Measurements from ENCODE around the gene GRB10.

Gene GRB10

GRCh38 chr7:50825465-50825864 is 42.8 kb upstream of the GRB10 start:
- Mint-ChIP-seq H3K36me3 (ENCODE audit: low read depth) (no peaks in the 10 kb centered on the region), H3K9me3 (no peaks in the 10 kb centered on the region), H3K4me1 (peaks cover 22% of the 10 kb centered on the region), H3K4me3 (no peak overlapping the region), H3K27ac (no peak overlapping the region), H3K27me3 (ENCODE audit: low read depth, poor library complexity) (peaks cover 10% of the 10 kb centered on the region)
- no peak for DNase-seq
- no peak for TF ChIP-seq CTCF (IDR thresholded peaks at IDR 0.05)

GRCh38 chr7:50824882-50825281 is 42.2 kb upstream of the GRB10 start:
- Mint-ChIP-seq H3K9me3 (no peaks in the 10 kb centered on the region), H3K4me1 (peaks cover 22% of the 10 kb centered on the region), H3K27me3 (ENCODE audit: low read depth, poor library complexity) (peaks cover 10% of the 10 kb centered on the region), H3K27ac (no peak overlapping the region), H3K4me3 (no peak overlapping the region), H3K36me3 (ENCODE audit: low read depth) (no peaks in the 10 kb centered on the region)
- DNase-seq = peak; percentile 14
- TF ChIP-seq CTCF (IDR thresholded peaks at IDR 0.05) = no peak

GRCh38 chr7:50822706-50823105 is 40.0 kb upstream of the GRB10 start:
- no peak overlapping the region for H3K4me3 Mint-ChIP-seq
- H3K4me1 Mint-ChIP-seq = peaks cover 22% of the 10 kb centered on the region
- H3K9me3 Mint-ChIP-seq = no peaks in the 10 kb centered on the region
- DNase-seq = no peak
- TF ChIP-seq CTCF (IDR thresholded peaks at IDR 0.05) = no peak
- peaks cover 9% of the 10 kb centered on the region for H3K27me3 Mint-ChIP-seq (ENCODE audit: low read depth, poor library complexity)
- H3K36me3 Mint-ChIP-seq (ENCODE audit: low read depth) = no peaks in the 10 kb centered on the region
- H3K27ac Mint-ChIP-seq = no peak overlapping the region

- no peak for DNase-seq
- Mint-ChIP-seq H3K36me3 (ENCODE audit: low read depth) (no peaks in the 10 kb centered on the region), H3K27me3 (ENCODE audit: low read depth, poor library complexity) (peaks cover 6% of the 10 kb centered on the region), H3K4me1 (peaks cover 22% of the 10 kb centered on the region), H3K9me3 (no peaks in the 10 kb centered on the region), H3K27ac (no peak overlapping the region), H3K4me3 (no peak overlapping the region)
- no peak for TF ChIP-seq CTCF (IDR thresholded peaks at IDR 0.05)
Observed at GRCh38 chr7:50822110-50822509, 39.4 kb upstream of the GRB10 start.

GRCh38 chr7:50821457-50822008 is 38.8 kb upstream of the GRB10 start:
- peak overlapping the region; percentile 10 for H3K27ac Mint-ChIP-seq
- no peak for DNase-seq
- TF ChIP-seq CTCF (IDR thresholded peaks at IDR 0.05) = no peak
- H3K4me1 Mint-ChIP-seq = peaks cover 22% of the 10 kb centered on the region
- no peaks in the 10 kb centered on the region for H3K36me3 Mint-ChIP-seq (ENCODE audit: low read depth)
- peak overlapping the region; percentile 32 for H3K4me3 Mint-ChIP-seq
- H3K27me3 Mint-ChIP-seq (ENCODE audit: low read depth, poor library complexity) = peaks cover 4% of the 10 kb centered on the region
- H3K9me3 Mint-ChIP-seq = no peaks in the 10 kb centered on the region

- TF ChIP-seq CTCF (IDR thresholded peaks at IDR 0.05) = no peak
- H3K9me3 Mint-ChIP-seq = peaks cover 3% of the 10 kb centered on the region
- H3K36me3 Mint-ChIP-seq (ENCODE audit: low read depth) = no peaks in the 10 kb centered on the region
- H3K27ac Mint-ChIP-seq = no peak overlapping the region
- H3K4me1 Mint-ChIP-seq = peaks cover 14% of the 10 kb centered on the region
- peaks cover 2% of the 10 kb centered on the region for H3K27me3 Mint-ChIP-seq (ENCODE audit: low read depth, poor library complexity)
- DNase-seq = no peak
- no peak overlapping the region for H3K4me3 Mint-ChIP-seq
Observed at GRCh38 chr7:50818324-50818723, 35.6 kb upstream of the GRB10 start.

Data from nephron progenitor cell (in vitro differentiated cells).